Skeletal muscle tissue (tissue), 5 donors: ENCODE results near the gene F2RL3. TPM values are rescaled to one million over a fixed set of nuclear protein-coding genes. Genes with fewer than 3 reads are reported as not detected.
"Not testable (repeated sequence)": the region's sequence is repeated elsewhere in the genome, so short reads cannot be mapped to it uniquely, and the experiment has no call there.

Experiments used
- H3K27ac ChIP-seq: one replicate; pipeline ENCODE4 v1.7.0; 2013; ENCODE audit warnings: mild to moderate bottlenecking, low read depth, low read length, inconsistent platforms
- H3K27me3 ChIP-seq, 3 donors: one replicate each; pipeline ENCODE4 v1.7.0; 2013; ENCODE audit warnings: low read length in 3 of 3; ENCODE audit not compliant: control insufficient read depth in 3 of 3, insufficient read depth in 3 of 3
- H3K36me3 ChIP-seq, 3 donors: one replicate each; pipeline ENCODE4 v1.7.0; 2013; ENCODE audit warnings: low read length in 3 of 3; ENCODE audit not compliant: control insufficient read depth in 3 of 3, insufficient read depth in 3 of 3
- H3K4me1 ChIP-seq, 3 donors: one replicate each; pipeline ENCODE4 v1.7.0; 2013; ENCODE audit warnings: low read length in 3 of 3, mild to moderate bottlenecking in 3 of 3; ENCODE audit not compliant: control insufficient read depth in 3 of 3, insufficient read depth in 3 of 3
- H3K4me3 ChIP-seq, 3 donors: one replicate each; pipeline ENCODE4 v1.7.0; 2013; ENCODE audit warnings: low read length in 3 of 3
- H3K9ac ChIP-seq, 3 donors: one replicate each; pipeline ENCODE4 v1.7.0; 2013; ENCODE audit warnings: low read length in 3 of 3, mild to moderate bottlenecking in 3 of 3, moderate library complexity in 2 of 3, low read depth in 1 of 3
- H3K9me3 ChIP-seq, 3 donors: one replicate each; pipeline ENCODE4 v1.7.0; 2013; ENCODE audit warnings: low read length in 3 of 3; ENCODE audit not compliant: control insufficient read depth in 3 of 3
- small RNA-seq: library from RNA; depleted of rRNA; stranded (forward); fragments of <200 nt; gene quantifications from one replicate; pipeline ENCODE3, GENCODE V24; 2014
- total RNA-seq: library from RNA; depleted of rRNA; stranded (reverse); fragments of >200 nt; gene quantifications from one replicate; pipeline ENCODE4 v1.2.3, GENCODE V29; 2014
- donor health status: Osteomylitis.

Gene F2RL3
- total RNA-seq, 1 donor from 2014 or later = 0.52 TPM

GRCh38 chr19:16930753-16931152, 42.0 kb downstream of the F2RL3 start:
- Histone ChIP-seq H3K4me1 (no peaks in the 10 kb centered on the region), H3K36me3 (no peaks in the 10 kb centered on the region), H3K9me3 (peaks cover 10 to 15% (median 11%) of the 10 kb centered on the region in 3 donors), H3K27ac (no peak overlapping the region), H3K4me3 (no peak overlapping the region), H3K27me3 (peaks cover 0 to 3% (median 3%) of the 10 kb centered on the region in 3 donors), H3K9ac (no peak overlapping the region)

DNA sequence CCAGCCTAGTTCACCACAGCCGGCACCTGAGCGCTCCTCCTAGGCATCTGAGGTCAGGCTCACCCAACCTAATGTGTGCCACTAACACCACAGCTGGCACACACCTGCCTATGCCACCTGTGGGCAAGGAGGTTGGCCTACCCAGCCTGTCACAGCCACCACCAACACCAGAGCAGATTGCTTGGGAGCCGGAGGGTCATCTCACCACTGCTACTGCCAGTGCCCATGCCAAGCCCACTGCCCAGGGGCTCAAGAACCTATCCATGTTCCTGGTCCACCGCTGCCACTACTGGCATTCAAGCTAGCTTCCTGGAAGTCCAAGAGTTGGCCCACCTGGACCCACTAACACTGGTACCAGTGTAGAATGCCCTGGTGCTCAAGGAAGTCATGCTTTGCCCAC, 42.5 kb downstream of the F2RL3 start:
- peaks cover 10 to 15% (median 11%) of the 10 kb centered on the region in 3 donors for H3K9me3 ChIP-seq
- no peak overlapping the region for H3K27ac ChIP-seq
- no peak overlapping the region for H3K4me3 ChIP-seq
- H3K4me1 ChIP-seq = no peaks in the 10 kb centered on the region
- H3K9ac ChIP-seq = no peak overlapping the region
- peaks cover 0 to 3% (median 3%) of the 10 kb centered on the region in 3 donors for H3K27me3 ChIP-seq
- H3K36me3 ChIP-seq = no peaks in the 10 kb centered on the region

DNA sequence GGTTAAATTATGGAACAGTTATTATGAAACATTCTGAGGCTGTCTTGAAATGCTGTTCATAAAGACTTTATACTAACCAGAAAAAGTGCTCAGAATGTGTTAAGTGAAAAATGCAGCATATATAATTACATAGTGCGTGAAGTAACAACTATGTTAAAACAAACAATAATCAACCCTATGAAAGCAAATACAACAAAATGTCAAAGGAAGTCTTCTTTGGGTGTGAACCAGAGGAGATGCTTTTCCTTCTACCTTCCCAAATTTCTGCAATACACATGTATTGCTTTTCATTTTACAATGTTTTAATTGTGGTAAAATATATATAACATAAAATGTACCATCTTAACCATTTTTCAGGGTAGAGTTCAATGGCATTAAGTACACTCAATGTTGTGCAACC, 45.7 kb downstream of the F2RL3 start:
- Histone ChIP-seq H3K36me3 (no peaks in the 10 kb centered on the region), H3K27me3 (peaks cover 0 to 3% (median 3%) of the 10 kb centered on the region in 3 donors), H3K4me1 (no peaks in the 10 kb centered on the region), H3K9ac (no peak overlapping the region), H3K4me3 (no peak overlapping the region), H3K9me3 (peaks cover 8 to 11% (median 10%) of the 10 kb centered on the region in 3 donors), H3K27ac (no peak overlapping the region)

DNA sequence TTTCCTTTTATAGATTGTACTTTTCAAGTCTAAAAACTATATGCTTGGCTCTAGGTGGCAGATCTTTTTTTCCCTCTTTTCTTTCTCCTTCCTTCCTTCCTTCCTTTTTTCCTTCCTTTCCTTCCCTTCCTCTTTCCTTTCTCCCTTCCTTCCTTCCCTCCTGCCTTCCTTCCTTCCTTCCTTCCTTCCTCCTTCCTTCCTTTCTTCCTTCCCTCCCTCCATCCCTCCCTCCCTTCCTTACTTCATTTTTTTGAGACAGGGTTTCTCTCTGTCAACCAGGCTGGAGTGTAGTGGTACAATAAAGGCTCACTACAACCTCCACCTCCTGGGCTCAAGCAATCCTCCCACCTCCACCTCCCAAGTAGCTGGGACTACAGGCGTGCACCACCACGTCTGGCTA, 48.1 kb downstream of the F2RL3 start:
- H3K4me1 ChIP-seq = no peaks in the 10 kb centered on the region
- H3K36me3 ChIP-seq = no peaks in the 10 kb centered on the region
- H3K9me3 ChIP-seq = peaks cover 6 to 10% (median 8%) of the 10 kb centered on the region in 3 donors
- H3K27me3 ChIP-seq = no peaks in the 10 kb centered on the region
- no peak overlapping the region for H3K4me3 ChIP-seq
- H3K27ac ChIP-seq = no peak overlapping the region
- H3K9ac ChIP-seq = no peak overlapping the region

DNA sequence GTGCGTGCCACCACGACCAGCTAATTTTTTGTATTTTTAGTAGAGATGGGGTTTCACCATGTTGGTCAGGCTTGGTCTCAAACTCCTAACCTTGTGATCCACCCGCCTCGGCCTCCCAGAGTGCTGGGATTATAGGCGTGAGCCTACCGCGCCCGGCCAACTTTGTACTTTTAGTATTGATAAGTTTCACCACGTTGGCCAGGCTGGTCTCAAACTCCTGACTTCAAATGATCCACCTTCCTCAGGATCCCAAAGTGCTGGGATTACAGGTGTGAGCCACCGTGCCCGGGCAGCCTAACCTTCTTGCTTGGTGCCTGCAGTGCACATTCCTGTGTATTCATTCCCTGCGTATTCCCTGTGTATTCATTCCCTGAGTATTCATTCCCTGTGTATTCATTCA, 49.0 kb downstream of the F2RL3 start:
- not testable (repeated sequence) for H3K27ac ChIP-seq, H3K36me3 ChIP-seq

DNA sequence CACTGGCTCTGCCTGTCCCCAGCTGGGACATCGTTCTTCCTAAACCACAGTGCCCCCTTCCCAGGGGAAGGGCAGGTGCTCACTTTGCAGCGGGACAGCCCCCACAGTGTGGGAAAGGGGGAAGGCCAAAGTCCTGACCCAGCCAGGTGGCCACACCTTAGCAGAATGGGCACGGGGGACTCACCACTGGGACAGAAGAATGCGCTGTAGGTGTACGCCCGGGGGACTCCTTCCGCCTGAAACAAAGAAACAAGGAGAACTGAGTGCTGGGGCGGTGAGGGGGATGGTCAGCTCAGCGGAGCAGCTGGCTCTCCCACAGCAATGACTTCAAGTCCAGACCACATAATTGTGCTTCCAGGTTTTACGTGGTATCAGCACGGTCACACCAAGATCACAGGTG, 49.4 kb downstream of the F2RL3 start:
- Histone ChIP-seq H3K27ac (no peak overlapping the region), H3K36me3 (no peaks in the 10 kb centered on the region), H3K9me3 (peaks cover 6 to 10% (median 8%) of the 10 kb centered on the region in 3 donors), H3K27me3 (no peaks in the 10 kb centered on the region), H3K4me1 (no peaks in the 10 kb centered on the region), H3K9ac (no peak overlapping the region), H3K4me3 (no peak overlapping the region)

More for the DNA sequence above, 49.0 kb downstream of the F2RL3 start:
- H3K4me3 ChIP-seq, H3K9me3 ChIP-seq, H3K9ac ChIP-seq, H3K27me3 ChIP-seq, H3K4me1 ChIP-seq: not testable (repeated sequence)

- H3K9ac ChIP-seq, H3K4me1 ChIP-seq, H3K27me3 ChIP-seq, H3K9me3 ChIP-seq, H3K27ac ChIP-seq, H3K36me3 ChIP-seq, H3K4me3 ChIP-seq: not testable (repeated sequence)
These were observed 51.3 kb downstream of the F2RL3 start for GRCh38 chr19:16940063-16940462.

DNA sequence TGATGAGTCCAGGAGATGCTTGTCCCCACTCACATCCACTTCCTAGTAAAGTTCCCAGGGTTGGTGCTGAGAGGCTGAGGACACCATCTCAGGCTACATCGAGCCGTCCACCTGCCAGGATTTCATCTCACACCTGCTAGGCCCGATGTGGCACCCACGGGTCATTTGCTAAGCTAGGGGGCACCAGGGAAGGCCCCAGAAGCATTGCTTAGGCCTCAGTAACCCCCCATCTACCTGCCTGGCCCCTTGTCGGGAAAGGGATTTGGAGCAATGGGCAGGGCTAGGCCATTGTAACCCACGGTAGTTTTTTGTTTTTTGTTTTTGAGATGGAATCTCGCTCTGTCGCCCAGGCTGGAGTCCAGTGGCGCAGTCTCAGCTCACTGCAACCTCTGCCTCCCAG, 51.8 kb downstream of the F2RL3 start:
- no peaks in the 10 kb centered on the region for H3K36me3 ChIP-seq
- H3K27me3 ChIP-seq = no peaks in the 10 kb centered on the region
- H3K27ac ChIP-seq = no peak overlapping the region
- H3K9ac ChIP-seq = no peak overlapping the region
- H3K9me3 ChIP-seq = no peaks in the 10 kb centered on the region
- H3K4me3 ChIP-seq = no peak overlapping the region
- no peaks in the 10 kb centered on the region for H3K4me1 ChIP-seq

Small RNAs within 50 kb of the gene (small RNA-seq; reads per million reads assigned to genes)
- gene RN7SL823P (0.51 reads per million, percentile 61 among the genes with 10 or more reads in this experiment), gene RN7SL835P (not detected)

Other genes with a start within 250 kb of the F2RL3 start
- 48.0 TPM for gene SMIM7, start 228.9 kb upstream of the F2RL3 start, total RNA-seq
- 129 TPM for gene TMEM38A, start 227.9 kb upstream of the F2RL3 start, total RNA-seq
- under 0.01 TPM for gene NWD1, start 169.2 kb upstream of the F2RL3 start, total RNA-seq
- gene SIN3B, start 59.6 kb upstream of the F2RL3 start, total RNA-seq = 17.7 TPM
- 3.7 TPM for gene CPAMD8, start 137.8 kb downstream of the F2RL3 start, total RNA-seq
- gene HAUS8, start 186.5 kb downstream of the F2RL3 start, total RNA-seq = 2.6 TPM
- 12.5 TPM for gene MYO9B, start 186.8 kb downstream of the F2RL3 start, total RNA-seq